Endothelial cell of umbilical vein (primary cell): ENCODE results near the gene SETDB1. TPM values are rescaled to one million over a fixed set of nuclear protein-coding genes. Genes with fewer than 3 reads are reported as not detected.
A peak's percentile ranks its signal among the peaks of the same experiment; 100 is the strongest.

Source experiments
- BruUV-seq: library from RNA; stranded (reverse); fragments of 400-500 nt; replicated peaks from 2 replicates; lab custom pipeline; 2021; lab: Mats Ljungman, UMichigan
- CTCF ChIA-PET: fragments of 300-600, 350-600 bp; sonication (Branson Sonifier 250); formaldehyde crosslinking; loops from one replicate; lab custom pipeline; 2021; ENCODE audit warnings: antibody characterized with exemption, inconsistent platforms; lab: Charles Lee
- POLR2A ChIA-PET: fragments of 300-600, 350-600 bp; sonication (Branson Sonifier 250); formaldehyde crosslinking; loops from one replicate; lab custom pipeline; 2021; ENCODE audit warnings: antibody characterized with exemption, inconsistent platforms; lab: Charles Lee
- DNase-seq: peaks from one replicate; pipeline ENCODE4 v3.0.0-alpha.2; 2011; ENCODE audit warnings: low read depth, low spot score
- FAIRE-seq: peaks from 2 replicates; lab custom pipeline; 2011; peaks lifted over from hg19 to GRCh38; lab: Jason Lieb, UNC
- H2AFZ ChIP-seq: 2 replicates; pipeline ENCODE4 v1.6.0; 2012; ENCODE audit warnings: low read depth, low read length, control low read depth, inconsistent platforms
- H3K27ac ChIP-seq: 2 replicates; pipeline ENCODE4 v1.5.1; 2011; ENCODE audit warnings: low read depth, mild to moderate bottlenecking, control low read depth, low read length, moderate library complexity; ENCODE audit not compliant: insufficient read depth
- H3K27me3 ChIP-seq, 2 experiments: 2 replicates each; pipeline versions ENCODE4 v1.6.0 to v1.6.1; 2011; ENCODE audit warnings: low read length in 2 of 2, mixed read lengths in 1 of 2; ENCODE audit not compliant: control insufficient read depth in 2 of 2, insufficient read depth in 2 of 2
- H3K36me3 ChIP-seq, 2 experiments: 2 replicates in 1 of 2; 3 replicates in 1 of 2; pipeline ENCODE4 v1.5.1; 2011; ENCODE audit warnings: low read length in 2 of 2, mild to moderate bottlenecking in 1 of 2, moderate library complexity in 1 of 2; ENCODE audit not compliant: control insufficient read depth in 2 of 2, insufficient read depth in 2 of 2; ENCODE audit errors: extremely low read depth in 1 of 2
- H3K4me1 ChIP-seq: 3 replicates; pipeline ENCODE4 v1.5.1; 2011; ENCODE audit warnings: mild to moderate bottlenecking, low read length; ENCODE audit not compliant: control insufficient read depth, insufficient read depth; ENCODE audit errors: extremely low read depth
- H3K4me2 ChIP-seq: 2 replicates; pipeline ENCODE4 v1.6.1; 2011; ENCODE audit warnings: low read length, control low read depth, mixed read lengths; ENCODE audit not compliant: insufficient read depth
- H3K4me3 ChIP-seq, 3 experiments: fragments of 200-600 bp in 1 of 3; sonication (generic), shearing (Covaris generic) in 1 of 3; replicated peaks in 1 of 3; 2 replicates each; pipeline ENCODE4 v1.5.1; 2011 to 2016; ENCODE audit warnings: control low read depth in 3 of 3, low read length in 3 of 3, mild to moderate bottlenecking in 2 of 3, inconsistent platforms in 1 of 3, low read depth in 1 of 3, moderate library complexity in 1 of 3; ENCODE audit not compliant: insufficient read depth in 1 of 3
- H3K79me2 ChIP-seq: 2 replicates; pipeline ENCODE4 v1.6.0; 2012; ENCODE audit warnings: low read length, inconsistent platforms; ENCODE audit not compliant: control insufficient read depth, insufficient read depth
- H3K9ac ChIP-seq: replicated peaks from 2 replicates; pipeline ENCODE3; 2011; ENCODE audit warnings: low read length, control low read depth; ENCODE audit not compliant: insufficient read depth; ENCODE audit errors: extremely low read depth
- H3K9me1 ChIP-seq: replicated peaks from 3 replicates; pipeline ENCODE4 v1.6.0; 2011; ENCODE audit warnings: mild to moderate bottlenecking, low read length; ENCODE audit not compliant: control insufficient read depth, insufficient read depth; ENCODE audit errors: extremely low read depth
- H3K9me3 ChIP-seq: replicated peaks from 2 replicates; pipeline ENCODE4 v1.5.1; 2012; ENCODE audit warnings: low read length, inconsistent platforms; ENCODE audit not compliant: control insufficient read depth, insufficient read depth
- H4K20me1 ChIP-seq: replicated peaks from 2 replicates; pipeline ENCODE3; 2011; ENCODE audit warnings: mild to moderate bottlenecking, low read length; ENCODE audit not compliant: control insufficient read depth, insufficient read depth; ENCODE audit errors: extremely low read depth
- CTCF ChIP-seq, 2 donors: IDR thresholded peaks; 1 replicate in 1 of 2; 2 replicates in 1 of 2; pipeline ENCODE4 v1.5.1; 2011; ENCODE audit warnings: low read length in 2 of 2, mild to moderate bottlenecking in 2 of 2, moderate library complexity in 2 of 2, control low read depth in 1 of 2, inconsistent platforms in 1 of 2, low read depth in 1 of 2; ENCODE audit not compliant: insufficient read depth in 1 of 2; ENCODE audit errors: extremely low read depth in 1 of 2
- EZH2 ChIP-seq: IDR thresholded peaks from 2 replicates; pipeline ENCODE4 v1.6.1; 2012; ENCODE audit warnings: borderline replicate concordance, low read depth, mild to moderate bottlenecking, moderate library complexity, low read length, inconsistent platforms; ENCODE audit not compliant: severe bottlenecking
- FOS ChIP-seq: IDR thresholded peaks from 2 replicates; pipeline ENCODE4 v1.6.1; 2011; ENCODE audit warnings: mild to moderate bottlenecking, low read length, moderate library complexity, borderline replicate concordance; ENCODE audit not compliant: insufficient read depth
- GATA2 ChIP-seq: IDR thresholded peaks from 2 replicates; pipeline ENCODE4 v1.7.0; 2011; ENCODE audit warnings: low read depth, mild to moderate bottlenecking, moderate library complexity, mixed read lengths, low read length; ENCODE audit not compliant: insufficient read length, insufficient read depth
- JUN ChIP-seq: IDR thresholded peaks from 2 replicates; pipeline ENCODE4 v1.6.1; 2011; ENCODE audit warnings: borderline replicate concordance, low read depth; ENCODE audit not compliant: insufficient read length, insufficient read depth
- MAX ChIP-seq: IDR thresholded peaks from 2 replicates; pipeline ENCODE4 v1.6.1; 2011; ENCODE audit not compliant: insufficient read depth, insufficient read length
- MYC ChIP-seq: IDR thresholded peaks from one replicate; pipeline ENCODE4 v1.6.1; 2011; ENCODE audit warnings: mild to moderate bottlenecking, low read depth, low read length
- POLR2A ChIP-seq: IDR thresholded peaks from 2 replicates; pipeline ENCODE4 v1.6.1; 2012; ENCODE audit warnings: low read depth, mild to moderate bottlenecking, control low read depth, low read length
- POLR2AphosphoS5 ChIP-seq: IDR thresholded peaks from 2 replicates; pipeline ENCODE4 v1.6.1; 2012; ENCODE audit warnings: low read depth, mild to moderate bottlenecking, control low read depth, low read length, moderate library complexity; ENCODE audit not compliant: insufficient read depth
- dilution Hi-C: fragments of 300-500 bp; cut with MboI; formaldehyde crosslinking; loops from one replicate; pipeline ENCODE4 v1.15.0; 2019; ENCODE audit warnings: low sequenced_read_pairs; ENCODE audit not compliant: extremely low pct_ligation_motif_present
- intact Hi-C: fragments of 100-400 bp; cut with micrococcal nuclease; formaldehyde crosslinking; loops from one replicate; pipeline ENCODE4 v1.10.0; 2022
- polyA plus RNA-seq, 4 experiments: library from polyadenylated mRNA; depleted of rRNA in 3 of 4; stranded (reverse) in 3 of 4; unstranded in 1 of 4; fragments of >200 nt; gene quantifications; 2 replicates each; pipeline versions ENCODE4 v1.2.1 to v1.2.3, GENCODE V29; 2011 to 2012; ENCODE audit warnings: missing spikeins in 1 of 4
- total RNA-seq: library from RNA; stranded (reverse); gene quantifications from 2 replicates; pipeline ENCODE4 v1.2.3, GENCODE V29; 2021

Gene SETDB1
- total and polyA plus RNA-seq, 2 donors (not counting 3 experiments of a cell fraction or from before 2014, with no cell fraction given): 25.3 to 49.2 TPM

- Histone ChIP-seq H3K4me2 (no peak overlapping the region), H3K27me3 (no peaks in the 10 kb centered on the region), H3K27ac (no peak overlapping the region), H3K4me3 (no peak overlapping the region), H3K36me3 (peaks cover 0 to 11% of the 10 kb centered on the region in 2 experiments), H3K79me2 (no peaks in the 10 kb centered on the region), H3K9me1 (no peaks in the 10 kb centered on the region), H4K20me1 (no peaks in the 10 kb centered on the region), H2AFZ (peak overlapping the region; percentile 15), H3K9ac (no peak overlapping the region), H3K4me1 (peaks cover 11% of the 10 kb centered on the region), H3K9me3 (no peaks in the 10 kb centered on the region)
- no TSS peak for BruUV-seq
- dilution Hi-C loops (no loop called here), intact Hi-C loops (loop anchor here (1.0 kb wide), 1 partner anchor 17 kb away; no protein-coding TSS in a partner anchor)
- POLR2A ChIA-PET: interaction anchor here (0.9 kb wide), 1 partner anchor 11 kb away, joined by 4 read pairs; the partner anchor contains the start of gene MINDY1
- FAIRE-seq: peak; percentile 89
- no peak for DNase-seq
- CTCF ChIA-PET: interaction anchor here (0.6 to 12.3 kb wide), 42 partner anchors 10 to 1049 kb away, joined by 3 to 278 read pairs (median 4); partner anchors contain the start of genes ANXA9, BNIPL, C1orf56 and CERS2
- TF ChIP-seq CTCF (IDR thresholded peaks at IDR 0.05; ENCODE audit: extremely low read depth in 1 of 2, insufficient read depth in 1 of 2, low read depth in 1 of 2, low read length in 2 of 2) (peak; percentile 57 to 68), FOS (no peak)
Measured at GRCh38 chr1:150995896-150996295, 69.7 kb downstream of the SETDB1 start.

GRCh38 chr1:150997126-150997872 lies 71.1 kb downstream of the SETDB1 start:
- intact Hi-C loops (no loop called here), dilution Hi-C loops (no loop called here)
- no TSS peak for BruUV-seq
- Histone ChIP-seq H3K9me1 (no peaks in the 10 kb centered on the region), H3K27me3 (no peaks in the 10 kb centered on the region), H3K79me2 (no peaks in the 10 kb centered on the region), H2AFZ (no peak overlapping the region), H3K36me3 (peaks cover 0 to 11% of the 10 kb centered on the region in 2 experiments), H3K4me3 (no peak overlapping the region), H3K4me1 (peaks cover 11% of the 10 kb centered on the region), H4K20me1 (no peaks in the 10 kb centered on the region), H3K9ac (no peak overlapping the region), H3K9me3 (no peaks in the 10 kb centered on the region), H3K27ac (no peak overlapping the region), H3K4me2 (no peak overlapping the region)
- no peak for DNase-seq
- no peak for FAIRE-seq
- TF ChIP-seq FOS: no peak
- no peak for TF ChIP-seq POLR2AphosphoS5
- TF ChIP-seq JUN: no peak
- no peak for TF ChIP-seq GATA2
- no peak for TF ChIP-seq MAX
- TF ChIP-seq EZH2: no peak
- TF ChIP-seq CTCF (IDR thresholded peaks at IDR 0.05; ENCODE audit: extremely low read depth in 1 of 2, insufficient read depth in 1 of 2, low read depth in 1 of 2, low read length in 2 of 2): no peak
- no peak for TF ChIP-seq MYC
- TF ChIP-seq POLR2A: no peak
- ChIA-PET CTCF (interaction anchor here (1.1 to 12.3 kb wide), 7 partner anchors 9 to 742 kb away, joined by 3 to 278 read pairs (median 8); partner anchors contain the start of genes ANXA9, CERS2 and MINDY1), POLR2A (interaction anchor here (0.8 kb wide), 1 partner anchor 9 kb away, joined by 3 read pairs; the partner anchor contains the start of gene MINDY1)
